K562 (cell line): Measurements from ENCODE around the gene HPF1. TPM values are rescaled to one million over a fixed set of nuclear protein-coding genes. Genes with fewer than 3 reads are reported as not detected.

Experiments
- BCL6 ChIP-seq: fragments of 250-450 bp; sonication (Bioruptor Pico); IDR thresholded peaks from 2 replicates; pipeline ENCODE4 v1.4.0; 2020
- BDP1 ChIP-seq: IDR thresholded peaks from 3 replicates; pipeline ENCODE4 v1.6.1; 2011; ENCODE audit not compliant: insufficient read length, insufficient read depth
- BRF2 ChIP-seq: IDR thresholded peaks from 3 replicates; pipeline ENCODE4 v1.6.1; 2011; ENCODE audit warnings: borderline replicate concordance, mild to moderate bottlenecking; ENCODE audit not compliant: insufficient read length, insufficient read depth
- CAMTA2 ChIP-seq: fragments of 250-450 bp; sonication (Bioruptor Pico); conservative IDR thresholded peaks from 2 replicates; pipeline ENCODE4 v1.5.1; 2022
- CC2D1A ChIP-seq: fragments of 450-650 bp; IDR thresholded peaks from 2 replicates; pipeline ENCODE4 v1.6.1; 2017; ENCODE audit warnings: mild to moderate bottlenecking
- CREB3L1 ChIP-seq: fragments of 450-650 bp; IDR thresholded peaks from 2 replicates; pipeline ENCODE4 v1.6.1; 2014; ENCODE audit warnings: low read depth, mild to moderate bottlenecking, moderate library complexity, borderline replicate concordance
- FOXA3 ChIP-seq, 2 experiments: fragments of 450-650 bp in 1 of 2; sonication (generic) in 1 of 2; formaldehyde crosslinking; IDR thresholded peaks in 1 of 2; conservative IDR thresholded peaks in 1 of 2; 2 replicates each; pipeline versions ENCODE4 v1.4.0 to v1.8.0; 2020 to 2022; ENCODE audit warnings: mild to moderate bottlenecking in 2 of 2, missing genetic modification reagents in 1 of 2
- FOXP4 ChIP-seq: sonication (generic); formaldehyde crosslinking; IDR thresholded peaks from 2 replicates; pipeline ENCODE4 v1.8.0; 2022; ENCODE audit warnings: mild to moderate bottlenecking, missing genetic modification reagents, borderline replicate concordance
- HOXB6 ChIP-seq: fragments of 250-450 bp; sonication (Bioruptor Pico); IDR thresholded peaks from 2 replicates; pipeline ENCODE4 v1.5.1; 2022; ENCODE audit warnings: mild to moderate bottlenecking, borderline replicate concordance
- IRF1 ChIP-seq: sonication (generic); formaldehyde crosslinking; IDR thresholded peaks from 2 replicates; pipeline ENCODE4 v1.8.0; 2022; ENCODE audit warnings: missing genetic modification reagents, mild to moderate bottlenecking, borderline replicate concordance
- NELFE ChIP-seq: IDR thresholded peaks from 2 replicates; pipeline ENCODE4 v1.6.1; 2011; ENCODE audit warnings: mild to moderate bottlenecking; ENCODE audit not compliant: insufficient read depth, insufficient read length
- RAD51 ChIP-seq: fragments of 450-650 bp; IDR thresholded peaks from 2 replicates; pipeline ENCODE4 v1.7.1; 2016; ENCODE audit warnings: low read depth, mild to moderate bottlenecking, borderline replicate concordance
- RFX5 ChIP-seq: IDR thresholded peaks from 2 replicates; pipeline ENCODE4 v1.6.1; 2011; ENCODE audit warnings: low read depth, mild to moderate bottlenecking, improper control_type of control experiment, low read length
- SNIP1 ChIP-seq: fragments of 450-650 bp; IDR thresholded peaks from 2 replicates; pipeline ENCODE4 v1.7.1; 2017; ENCODE audit warnings: low read depth, mild to moderate bottlenecking
- SP2 ChIP-seq: IDR thresholded peaks from 2 replicates; pipeline ENCODE4 v1.6.1; 2011; ENCODE audit warnings: mild to moderate bottlenecking, low read depth, low read length, moderate library complexity; ENCODE audit not compliant: poor library complexity, severe bottlenecking; ENCODE audit errors: extremely low read depth
- TCF7 ChIP-seq: sonication (generic); IDR thresholded peaks from 2 replicates; pipeline ENCODE4 v1.6.1; 2016; ENCODE audit warnings: antibody characterized with exemption, borderline replicate concordance
- ZBTB7A ChIP-seq: IDR thresholded peaks from 2 replicates; pipeline ENCODE4 v1.6.1; 2011; ENCODE audit warnings: low read depth, mild to moderate bottlenecking, low read length, moderate library complexity, borderline replicate concordance; ENCODE audit not compliant: control insufficient read depth
- ZNF212 ChIP-seq: fragments of 450-650 bp; formaldehyde crosslinking; IDR thresholded peaks from 2 replicates; pipeline ENCODE4 v1.4.0; 2020; ENCODE audit warnings: mild to moderate bottlenecking
- ZNF280A ChIP-seq: fragments of 450-650 bp; IDR thresholded peaks from 2 replicates; pipeline ENCODE4 v1.6.1; 2018; ENCODE audit warnings: mild to moderate bottlenecking, low read depth; ENCODE audit not compliant: partially characterized antibody
- ZNF57 ChIP-seq: fragments of 450-650 bp; formaldehyde crosslinking; IDR thresholded peaks from 2 replicates; pipeline ENCODE4 v1.4.0; 2020; ENCODE audit warnings: mild to moderate bottlenecking, moderate library complexity
- ZNF707 ChIP-seq: fragments of 250-450 bp; sonication (Bioruptor Pico); conservative IDR thresholded peaks from 2 replicates; pipeline ENCODE4 v1.8.0; 2022; ENCODE audit warnings: inconsistent platforms, mild to moderate bottlenecking, moderate library complexity
- ZNF717 ChIP-seq: fragments of 250-450 bp; sonication (Bioruptor Pico); IDR thresholded peaks from 2 replicates; pipeline ENCODE4 v1.5.0; 2021
- polyA plus RNA-seq, 8 experiments: library from polyadenylated mRNA; depleted of rRNA in 4 of 8; stranded (reverse) in 5 of 8; unstranded in 3 of 8; fragments of >200 nt; fragmentation: Nextera tagmentation in 2 of 8; fragmentation: Illumina TruSeq in 1 of 8; extraction: Ambion mirVana in 2 of 8; extraction: Trizol in 1 of 8; gene quantifications; 2 replicates each; pipeline versions ENCODE4 v1.2.1 to v1.2.3, GENCODE V29; 2011 to 2014; ENCODE audit warnings: inconsistent platforms in 1 of 8, missing spikeins in 1 of 8
- total RNA-seq, 7 experiments: library from RNA; depleted of rRNA in 6 of 7; stranded (reverse); fragments of >200 nt in 6 of 7; fragmentation: Illumina TruSeq in 2 of 7; extraction: Trizol in 2 of 7; gene quantifications; 2 replicates each; pipeline versions ENCODE4 v1.2.1 to v1.2.3, GENCODE V29; 2011 to 2021; ENCODE audit warnings: low replicate concordance in 1 of 7

The HPF1 gene
- total and polyA plus RNA-seq, 9 of the 15 experiments (the other 6 are each of a cell fraction or from before 2014, with no cell fraction given) = 21.2 to 89.4 (median 35.2) TPM

- no peak for TF ChIP-seq ZNF212 (CRISPR knock-in tag)
- no peak for TF ChIP-seq ZNF57 (CRISPR knock-in tag)
- TF ChIP-seq ZNF717 (CRISPR knock-in tag) = no peak
- no peak for TF ChIP-seq BRF2
- TF ChIP-seq FOXA3 (CRISPR knock-in tag; conservative IDR thresholded peaks at IDR 0.05 in 1 of 2, IDR thresholded peaks at IDR 0.05 in 1 of 2) = no peak
- no peak for TF ChIP-seq RFX5
- TF ChIP-seq ZNF280A = no peak
- TF ChIP-seq ZNF707 (CRISPR knock-in tag) = no peak
- TF ChIP-seq CAMTA2 (CRISPR knock-in tag) = no peak
- TF ChIP-seq IRF1 (CRISPR knock-in tag) = no peak
- TF ChIP-seq FOXP4 (CRISPR knock-in tag) = no peak
- TF ChIP-seq CC2D1A = no peak
- TF ChIP-seq HOXB6 (CRISPR knock-in tag) = no peak
- no peak for TF ChIP-seq CREB3L1
- TF ChIP-seq RAD51 = no peak
- TF ChIP-seq SNIP1 = no peak
- TF ChIP-seq TCF7 = no peak
- TF ChIP-seq BDP1 = no peak
- peak; percentile 11; the same call in 1 of the 2 replicates for TF ChIP-seq ZBTB7A
- no peak for TF ChIP-seq BCL6 (CRISPR knock-in tag)
- no peak for TF ChIP-seq NELFE
- no peak for TF ChIP-seq SP2
Measured at GRCh38 chr4:169757575-169758184, at the start of gene HPF1 (continued).
